ENCODE results near the gene STK39. TPM values are rescaled to one million over a fixed set of nuclear protein-coding genes. Genes with fewer than 3 reads are reported as not detected.

Gene STK39
- total and polyA plus RNA-seq, 2 of the 4 experiments (the other 2 are of a cell fraction) = 11.8 to 16.4 TPM

GRCh38 chr2:168118733-168119514 is 128.5 kb downstream of the STK39 start:
- Histone ChIP-seq H3K4me1 (ENCODE audit: control insufficient read depth, insufficient read depth, low read length) (peaks cover 4% of the 10 kb centered on the region), H3K4me3 (ENCODE audit: insufficient read depth, low read depth, low read length) (no peak overlapping the region), H3K79me1 (ENCODE audit: low read depth in 1 of 2, low read length in 2 of 2) (peaks cover 5 to 26% of the 10 kb centered on the region in 2 experiments; a peak in 3 of 4 replicates), H4K5ac (ENCODE audit: low read depth, low read length) (peak overlapping the region; percentile 42; the same call in 1 of the 2 replicates), H3K4ac (ENCODE audit: low read depth, low read length) (no peak overlapping the region; the same call in none of the 2 replicates), H4K91ac (ENCODE audit: insufficient read depth, low read depth, low read length) (0 out of 2 replicates have a peak overlapping the region, but pooled peaks have one; percentile 21), H2AK5ac (ENCODE audit: low read depth, low read length) (no peak overlapping the region), H2AK9ac (replicated peaks; ENCODE audit: low read depth, low read length, poor library complexity) (no peak overlapping the region), H3K9me3 (ENCODE audit: control insufficient read depth, insufficient read depth, low read length) (no peaks in the 10 kb centered on the region), H2AFZ (replicated peaks; ENCODE audit: low read length, poor library complexity) (no peak overlapping the region), H2BK15ac (ENCODE audit: low read depth, low read length) (no peak overlapping the region), H3K18ac (ENCODE audit: low read depth, low read length) (no peak overlapping the region), H3K23ac (ENCODE audit: low read depth, low read length) (no peak overlapping the region), H3K27me3 (ENCODE audit: control insufficient read depth, insufficient read depth, low read length) (no peaks in the 10 kb centered on the region), H3K14ac (replicated peaks; ENCODE audit: low read depth, low read length) (no peak overlapping the region), H3K56ac (ENCODE audit: extremely low read depth, insufficient read depth, low read length) (no peak overlapping the region), H4K20me1 (ENCODE audit: insufficient read depth, low read length) (no peaks in the 10 kb centered on the region), H3K9me1 (ENCODE audit: insufficient read depth, low read length) (no peaks in the 10 kb centered on the region; the same call in 1 of the 2 replicates), H3K9ac (ENCODE audit: low read depth, low read length) (peak overlapping the region; percentile 65), H2BK5ac (ENCODE audit: low read depth, low read length, poor library complexity, severe bottlenecking) (peak overlapping the region; percentile 15), H2BK20ac (ENCODE audit: low read depth, low read length) (peak overlapping the region; percentile 40; the same call in 1 of the 2 replicates), H4K8ac (ENCODE audit: low read depth in 2 of 2, low read length in 2 of 2) (peak overlapping the region in 1 of 2 experiments; percentile 49; a peak in 1 of 4 replicates), H3K36me3 (ENCODE audit: control insufficient read depth, insufficient read depth, low read length) (peaks cover 17% of the 10 kb centered on the region), H3K4me2 (ENCODE audit: low read depth, low read length) (no peak overlapping the region; the same call in 1 of the 2 replicates), H2BK120ac (ENCODE audit: low read depth, low read length) (peak overlapping the region; percentile 20; the same call in 1 of the 2 replicates), H3K27ac (ENCODE audit: insufficient read depth, low read length) (peak overlapping the region; percentile 61; the same call in 1 of the 2 replicates)
- no CpG with 5 or more reads among the region's 10 CpGs for WGBS, 2 experiments (ENCODE audit: extremely low coverage in 2 of 2, insufficient read length in 1 of 2)
- intact Hi-C loops (cut with micrococcal nuclease) (loop anchor here (1.0 to 10.0 kb wide), 7 partner anchors 154 to 1580 kb away; partner anchors contain the start of gene B3GALT1), dilution Hi-C loops (cut with HindIII; ENCODE audit: low sequenced_read_pairs, unreplicated experiment) (no loop called here), in situ Hi-C loops (cut with MboI; ENCODE audit: low sequenced_read_pairs) (loop anchor here (5.0 to 25.0 kb wide), 4 partner anchors 157 to 1584 kb away; partner anchors contain the start of gene B3GALT1)
- ATAC-seq (ENCODE audit: low read depth) (peak; percentile 89), DNase-seq (peak; percentile 82)
- POLR2A ChIA-PET (ENCODE audit: unreplicated experiment) = no interaction called here
- TF ChIP-seq USF2 (IDR thresholded peaks at IDR 0.05; ENCODE audit: low read depth, low read length) (no peak), RAD21 (IDR thresholded peaks at IDR 0.05; ENCODE audit: low read length) (peak; percentile 76), SMC3 (IDR thresholded peaks at IDR 0.05; ENCODE audit: low read depth, low read length) (peak; percentile 60), CTCF (conservative IDR thresholded peaks at IDR 0.05; ENCODE audit: low read depth, low read length) (peak; percentile 77), MAFK (IDR thresholded peaks at IDR 0.05; ENCODE audit: low read depth, low read length) (0 out of 2 replicates have a peak, but pooled peaks have one; percentile 8), RFX5 (IDR thresholded peaks at IDR 0.05; ENCODE audit: low read depth, low read length) (no peak), BHLHE40 (IDR thresholded peaks at IDR 0.05; ENCODE audit: low read depth, low read length) (no peak)
- CTCF ChIA-PET = interaction anchor here (0.7 to 3.1 kb wide), 22 partner anchors 9 to 1579 kb away, joined by 3 to 35 read pairs (median 4); no protein-coding TSS in a partner anchor
- BruUV-seq (replicated peaks) = no TSS peak
